Panc1 (cell line): ENCODE measurements around the gene ACTR6.

ENCODE experiments used
- CTCF ChIP-seq: fragments of 450-650 bp; IDR thresholded peaks from 2 replicates; pipeline ENCODE4 v1.5.1; 2017; ENCODE audit warnings: mild to moderate bottlenecking
- POLR2AphosphoS5 ChIP-seq: IDR thresholded peaks from 2 replicates; pipeline ENCODE4 v1.6.1; 2012; ENCODE audit warnings: mild to moderate bottlenecking, low read depth, low read length, moderate library complexity
- REST ChIP-seq, 2 experiments: IDR thresholded peaks; 2 replicates each; pipeline ENCODE4 v1.6.1; 2011 to 2012; ENCODE audit warnings: low read depth in 2 of 2, control low read depth in 1 of 2, low read length in 1 of 2, mild to moderate bottlenecking in 1 of 2, moderate library complexity in 1 of 2; ENCODE audit not compliant: insufficient read depth in 1 of 2
- SIN3A ChIP-seq: IDR thresholded peaks from 2 replicates; pipeline ENCODE4 v1.6.1; 2012; ENCODE audit warnings: low read depth, mild to moderate bottlenecking, low read length, moderate library complexity, borderline replicate concordance; ENCODE audit not compliant: insufficient read depth
- TCF7L2 ChIP-seq: IDR thresholded peaks from 2 replicates; pipeline ENCODE4 v1.6.1; 2011; ENCODE audit warnings: mild to moderate bottlenecking, low read depth, low read length, inconsistent platforms

GRCh38 chr12:100229036-100229635, 28.5 kb downstream of the ACTR6 start:
- TF ChIP-seq CTCF (peak; percentile 59), SIN3A (no peak), POLR2AphosphoS5 (no peak), REST (IDR thresholded peaks at IDR 0.05; ENCODE audit: insufficient read depth in 1 of 2, low read depth in 2 of 2, low read length in 1 of 2) (no peak), TCF7L2 (no peak)
